ENCODE results near the gene PFKFB1.

GRCh38 chrX:55033429-55033828, 39.4 kb upstream of the PFKFB1 start:
- TF ChIP-seq CTCF (IDR thresholded peaks at IDR 0.05) = no peak
- no peak for TF ChIP-seq POLR2A (IDR thresholded peaks at IDR 0.05)
- no peak for TF ChIP-seq POLR2AphosphoS5 (IDR thresholded peaks at IDR 0.05)
